Measurements from ENCODE around the gene TMEM240. TPM values are rescaled to one million over a fixed set of nuclear protein-coding genes. Genes with fewer than 3 reads are reported as not detected.

The TMEM240 gene
- total and polyA plus RNA-seq, 9 of the 15 experiments (the other 6 are each of a cell fraction or from before 2014, with no cell fraction given) = 0.24 to 2.0 (median 0.69) TPM; not detected in 5

DNA sequence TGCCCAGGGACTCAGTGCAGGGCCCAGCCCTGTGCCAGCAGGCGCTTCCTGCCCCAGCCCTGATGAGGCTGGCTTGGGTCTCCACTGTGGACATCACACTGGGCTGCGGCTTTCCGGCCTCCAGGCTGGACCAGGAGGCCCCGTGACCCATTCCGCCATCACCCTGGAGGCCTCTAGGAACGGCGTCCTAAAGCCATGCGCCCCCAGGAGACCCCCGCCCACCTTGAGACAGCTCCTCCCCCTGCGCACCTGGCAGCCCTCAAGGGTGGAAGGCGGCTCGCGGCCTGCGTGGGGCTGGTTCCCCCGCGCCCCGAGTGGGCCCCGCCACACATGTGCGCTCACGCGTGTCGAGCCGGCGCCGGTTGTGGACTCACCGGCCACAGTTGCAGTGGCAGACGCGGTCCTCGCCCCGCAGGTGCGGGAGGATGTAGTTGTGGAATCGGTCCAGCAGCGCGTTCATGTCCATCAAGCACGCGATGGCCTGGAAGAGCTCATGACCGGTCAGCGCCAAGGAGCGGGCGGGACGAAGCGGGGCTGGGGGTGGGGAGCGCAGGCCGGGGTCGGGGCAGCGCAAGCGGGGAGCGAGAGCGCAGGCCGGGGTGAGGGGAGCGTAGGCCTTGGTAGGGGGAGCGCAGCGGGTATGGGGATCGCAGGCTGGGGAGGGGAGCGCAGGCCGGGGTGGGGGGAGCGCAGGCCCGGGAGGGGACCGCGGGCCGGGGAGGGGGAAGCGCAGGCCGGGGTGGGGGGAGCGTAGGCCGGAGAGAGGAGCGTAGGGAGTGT is 924 bp downstream of the TMEM240 start:
- intact Hi-C loops (cut with micrococcal nuclease) = no loop called here
- H3K79me2 ChIP-seq (ENCODE audit: control insufficient read depth, insufficient read depth, low read length) = no peaks in the 10 kb centered on the region
- WGBS (ENCODE audit: insufficient coverage, low coverage, missing lambda C conversion rate) = 95% methylated on average over 24 of the region's 66 CpGs
- ATAC-seq (no peak), DNase-seq (ENCODE audit: extremely low read depth in 1 of 4, low spot score in 3 of 4) (no peak), FAIRE-seq (no peak)
- H3K9ac ChIP-seq (ENCODE audit: insufficient read depth in 1 of 2, low read depth in 2 of 2, low read length in 2 of 2) = no peak overlapping the region
- H3K27me3 ChIP-seq (ENCODE audit: control insufficient read depth in 2 of 2, insufficient read depth in 2 of 2, low read length in 2 of 2) = no peaks in the 10 kb centered on the region
- BruUV-seq (replicated peaks) = no TSS peak
- no peak overlapping the region for H3K4me3 ChIP-seq
- H3K27ac ChIP-seq (ENCODE audit: extremely low read depth, low read depth, low read length) = no peak overlapping the region
- in situ Hi-C loops (cut with MboI) = no loop called here
- no peaks in the 10 kb centered on the region; the same call in 1 of the 2 replicates for H3K9me3 ChIP-seq (replicated peaks; ENCODE audit: control insufficient read depth, insufficient read depth, low read depth, low read length)
- H3K36me3 ChIP-seq (ENCODE audit: control insufficient read depth, insufficient read depth, low read length) = peaks cover 57% of the 10 kb centered on the region
- CTCF ChIA-PET (ENCODE audit: low intra/inter-chr PET ratio) = no interaction called here
- no peaks in the 10 kb centered on the region for H3K9me1 ChIP-seq (ENCODE audit: control insufficient read depth, insufficient read depth, low read length)
- H2AFZ ChIP-seq (ENCODE audit: low read depth, low read length) = no peak overlapping the region
- no peak overlapping the region for H3K4me2 ChIP-seq (ENCODE audit: insufficient read depth, low read length)
- no peaks in the 10 kb centered on the region for H4K20me1 ChIP-seq (replicated peaks; ENCODE audit: control insufficient read depth, insufficient read depth, low read length)
- POLR2A ChIA-PET = no interaction called here
- H3K4me1 ChIP-seq (replicated peaks in 1 of 2; ENCODE audit: control insufficient read depth in 2 of 2, insufficient read depth in 2 of 2, low read length in 2 of 2) = peaks cover 0 to 55% of the 10 kb centered on the region in 2 experiments; a peak in 2 of 5 replicates
- TF ChIP-seq POLR2G (IDR thresholded peaks at IDR 0.05; ENCODE audit: low read depth, low read length) (peak; percentile 73), ZNF347 (CRISPR knock-in tag; IDR thresholded peaks at IDR 0.05; ENCODE audit: low read depth) (no peak), LCOR (CRISPR knock-in tag; IDR thresholded peaks at IDR 0.05) (no peak), NRF1 (conservative IDR thresholded peaks at IDR 0.05 in 1 of 2, IDR thresholded peaks at IDR 0.05 in 1 of 2) (no peak), KDM2B (CRISPR knock-in tag; IDR thresholded peaks at IDR 0.05) (no peak), KDM5B (IDR thresholded peaks at IDR 0.05; ENCODE audit: insufficient replicate concordance, low read depth, low read length) (no peak), NFYB (IDR thresholded peaks at IDR 0.05; ENCODE audit: extremely low read depth, insufficient read length) (no peak)
- TF ChIP-seq, protein P1, sequence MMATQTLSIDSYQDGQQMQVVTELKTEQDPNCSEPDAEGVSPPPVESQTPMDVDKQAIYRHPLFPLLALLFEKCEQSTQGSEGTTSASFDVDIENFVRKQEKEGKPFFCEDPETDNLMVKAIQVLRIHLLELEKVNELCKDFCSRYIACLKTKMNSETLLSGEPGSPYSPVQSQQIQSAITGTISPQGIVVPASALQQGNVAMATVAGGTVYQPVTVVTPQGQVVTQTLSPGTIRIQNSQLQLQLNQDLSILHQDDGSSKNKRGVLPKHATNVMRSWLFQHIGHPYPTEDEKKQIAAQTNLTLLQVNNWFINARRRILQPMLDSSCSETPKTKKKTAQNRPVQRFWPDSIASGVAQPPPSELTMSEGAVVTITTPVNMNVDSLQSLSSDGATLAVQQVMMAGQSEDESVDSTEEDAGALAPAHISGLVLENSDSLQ (IDR thresholded peaks at IDR 0.05) = no peak
- TF ChIP-seq, protein P2, sequence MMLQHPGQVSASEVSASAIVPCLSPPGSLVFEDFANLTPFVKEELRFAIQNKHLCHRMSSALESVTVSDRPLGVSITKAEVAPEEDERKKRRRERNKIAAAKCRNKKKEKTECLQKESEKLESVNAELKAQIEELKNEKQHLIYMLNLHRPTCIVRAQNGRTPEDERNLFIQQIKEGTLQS (IDR thresholded peaks at IDR 0.05) = no peak
- TF ChIP-seq, protein P2 (CRISPR knock-in tag; conservative IDR thresholded peaks at IDR 0.05) = no peak
- TF ChIP-seq, protein P3, sequence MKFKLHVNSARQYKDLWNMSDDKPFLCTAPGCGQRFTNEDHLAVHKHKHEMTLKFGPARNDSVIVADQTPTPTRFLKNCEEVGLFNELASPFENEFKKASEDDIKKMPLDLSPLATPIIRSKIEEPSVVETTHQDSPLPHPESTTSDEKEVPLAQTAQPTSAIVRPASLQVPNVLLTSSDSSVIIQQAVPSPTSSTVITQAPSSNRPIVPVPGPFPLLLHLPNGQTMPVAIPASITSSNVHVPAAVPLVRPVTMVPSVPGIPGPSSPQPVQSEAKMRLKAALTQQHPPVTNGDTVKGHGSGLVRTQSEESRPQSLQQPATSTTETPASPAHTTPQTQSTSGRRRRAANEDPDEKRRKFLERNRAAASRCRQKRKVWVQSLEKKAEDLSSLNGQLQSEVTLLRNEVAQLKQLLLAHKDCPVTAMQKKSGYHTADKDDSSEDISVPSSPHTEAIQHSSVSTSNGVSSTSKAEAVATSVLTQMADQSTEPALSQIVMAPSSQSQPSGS (CRISPR knock-in tag; IDR thresholded peaks at IDR 0.05) = no peak
- TF ChIP-seq, protein P4, sequence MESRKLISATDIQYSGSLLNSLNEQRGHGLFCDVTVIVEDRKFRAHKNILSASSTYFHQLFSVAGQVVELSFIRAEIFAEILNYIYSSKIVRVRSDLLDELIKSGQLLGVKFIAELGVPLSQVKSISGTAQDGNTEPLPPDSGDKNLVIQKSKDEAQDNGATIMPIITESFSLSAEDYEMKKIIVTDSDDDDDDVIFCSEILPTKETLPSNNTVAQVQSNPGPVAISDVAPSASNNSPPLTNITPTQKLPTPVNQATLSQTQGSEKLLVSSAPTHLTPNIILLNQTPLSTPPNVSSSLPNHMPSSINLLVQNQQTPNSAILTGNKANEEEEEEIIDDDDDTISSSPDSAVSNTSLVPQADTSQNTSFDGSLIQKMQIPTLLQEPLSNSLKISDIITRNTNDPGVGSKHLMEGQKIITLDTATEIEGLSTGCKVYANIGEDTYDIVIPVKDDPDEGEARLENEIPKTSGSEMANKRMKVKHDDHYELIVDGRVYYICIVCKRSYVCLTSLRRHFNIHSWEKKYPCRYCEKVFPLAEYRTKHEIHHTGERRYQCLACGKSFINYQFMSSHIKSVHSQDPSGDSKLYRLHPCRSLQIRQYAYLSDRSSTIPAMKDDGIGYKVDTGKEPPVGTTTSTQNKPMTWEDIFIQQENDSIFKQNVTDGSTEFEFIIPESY (CRISPR knock-in tag; IDR thresholded peaks at IDR 0.05) = peak; percentile 61; the same call in 1 of the 2 replicates
